Measurements from ENCODE around the gene MRGPRD. TPM values are rescaled to one million over a fixed set of nuclear protein-coding genes. Genes with fewer than 3 reads are reported as not detected.

Gene MRGPRD
- total RNA-seq, 2 experiments from 2014 or later = not detected

DNA sequence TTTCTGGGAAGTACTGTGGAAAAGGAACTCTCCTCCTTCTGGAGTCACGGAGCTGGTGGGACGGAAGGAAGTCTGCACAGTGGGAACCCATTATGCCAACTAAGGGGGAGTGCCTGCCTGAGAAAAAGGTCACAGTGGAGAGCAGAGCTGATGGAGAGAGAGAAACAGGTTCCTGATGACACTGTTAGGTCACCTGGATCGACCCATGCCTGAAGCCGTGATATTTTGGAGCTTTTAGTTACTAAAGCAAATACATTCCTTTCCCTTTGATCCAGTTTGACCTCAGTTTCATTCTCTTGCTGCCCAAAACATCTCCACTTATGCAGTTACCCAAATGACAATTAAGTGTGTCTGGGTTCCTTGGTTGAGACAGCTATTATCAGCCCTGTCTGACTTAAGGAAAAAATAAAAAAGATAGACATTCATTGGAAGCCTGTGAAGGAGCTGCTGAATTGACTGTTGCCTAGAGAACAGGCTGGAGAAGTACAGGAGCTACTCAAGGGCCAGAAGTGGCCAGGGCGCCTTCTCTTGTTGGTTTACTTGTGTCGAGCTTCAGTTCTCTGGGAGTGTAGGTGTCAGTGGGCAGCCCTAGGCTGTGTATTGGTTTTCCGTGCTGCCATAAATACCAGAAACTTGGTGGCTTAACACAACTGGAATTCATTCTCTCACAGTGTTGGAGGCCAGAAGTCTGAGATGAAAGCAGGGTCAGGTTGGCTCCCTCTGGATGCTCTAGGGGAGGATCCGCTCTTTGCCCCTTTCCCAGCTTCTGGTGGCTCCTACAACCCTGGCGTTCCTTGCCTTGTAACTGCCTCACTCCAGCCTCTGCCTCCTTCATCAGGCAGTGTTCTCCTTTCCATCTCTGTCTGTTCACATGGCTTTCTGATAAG, 13.6 kb downstream of the MRGPRD start:
- Mint-ChIP-seq H3K27me3 (no peaks in the 10 kb centered on the region), H3K4me1 (peaks cover 25% of the 10 kb centered on the region), H3K9me3 (no peaks in the 10 kb centered on the region), H3K36me3 (ENCODE audit: low read depth) (peaks cover 13% of the 10 kb centered on the region), H3K27ac (no peak overlapping the region), H3K4me3 (no peak overlapping the region)
- no peak for DNase-seq
- CTCF ChIA-PET = interaction anchor here (0.6 to 1.4 kb wide), 2 partner anchors 36 to 117 kb away, joined by 3 to 4 read pairs; no protein-coding TSS in a partner anchor
- POLR2A ChIA-PET = no interaction called here

DNA sequence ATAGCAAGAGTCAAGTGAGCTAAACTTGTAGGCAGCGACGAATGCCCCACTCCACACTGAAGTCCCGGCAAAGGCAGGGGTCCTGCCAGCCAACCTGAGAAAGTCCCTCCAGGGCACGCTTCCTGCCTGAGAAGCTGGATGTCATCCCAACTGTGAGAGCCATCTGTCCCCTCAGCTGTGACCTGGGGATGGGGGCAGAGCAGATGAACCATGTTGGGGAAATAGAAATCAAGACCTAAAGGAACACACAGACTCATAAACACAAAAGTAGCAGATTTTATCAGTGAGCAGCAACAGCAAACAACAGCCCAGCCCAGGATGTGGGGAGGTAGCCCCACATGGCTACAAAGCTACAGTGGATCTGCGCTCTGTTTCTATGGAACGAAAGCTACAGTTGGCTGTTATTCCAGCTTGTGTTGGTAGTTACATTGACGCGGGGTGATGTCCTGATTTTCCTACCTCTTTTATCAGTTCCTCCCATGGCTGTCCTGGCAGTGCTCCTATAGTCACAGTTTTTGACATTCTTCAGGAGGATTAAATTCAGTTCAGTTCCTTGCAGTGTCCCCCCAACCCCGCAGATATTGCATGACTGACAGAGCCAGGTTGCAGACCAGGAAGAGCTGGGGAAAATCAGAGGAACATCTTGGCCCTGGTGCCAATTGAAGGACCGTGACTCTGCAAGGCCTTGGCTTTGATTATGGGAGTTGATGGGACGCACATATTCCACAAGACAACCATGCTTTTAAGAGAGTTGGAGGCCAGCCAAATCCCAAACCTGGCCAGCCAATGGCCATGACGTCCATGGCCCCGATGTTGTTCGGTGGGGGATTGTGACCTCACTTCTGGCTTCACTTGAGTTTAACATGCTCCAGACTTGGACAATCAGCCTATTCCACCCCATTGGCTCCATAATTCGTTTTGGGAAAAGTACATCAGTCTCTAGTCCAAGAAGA, 14.6 kb downstream of the MRGPRD start:
- peak; percentile 41 for DNase-seq
- POLR2A ChIA-PET = no interaction called here

DNA sequence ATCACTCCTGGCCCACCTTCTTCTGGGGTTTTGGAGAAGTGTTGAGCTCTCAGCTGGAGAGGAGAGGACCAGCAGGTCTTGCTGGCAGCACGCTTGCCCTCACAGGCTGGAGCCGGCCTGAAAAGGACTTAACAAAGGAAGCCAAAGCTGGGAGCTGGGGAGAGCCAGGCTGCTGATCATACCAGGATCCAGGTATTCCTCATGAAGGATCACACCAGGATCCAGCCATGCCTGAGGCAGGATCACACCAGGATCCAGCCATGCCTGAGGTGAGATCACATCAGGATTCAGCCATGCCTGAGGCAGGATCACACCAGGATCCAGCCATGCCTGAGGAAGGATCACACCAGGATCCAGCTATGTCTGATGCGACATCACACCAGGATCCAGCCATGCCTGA, 17.0 kb downstream of the MRGPRD start:
- no peaks in the 10 kb centered on the region for H3K9me3 Mint-ChIP-seq
- no peaks in the 10 kb centered on the region for H3K27me3 Mint-ChIP-seq
- H3K4me3 Mint-ChIP-seq = no peak overlapping the region
- DNase-seq = no peak
- H3K27ac Mint-ChIP-seq = peak overlapping the region; percentile 72
- H3K4me1 Mint-ChIP-seq = peaks cover 25% of the 10 kb centered on the region
- CTCF ChIA-PET = no interaction called here
- peaks cover 13% of the 10 kb centered on the region for H3K36me3 Mint-ChIP-seq (ENCODE audit: low read depth)
- POLR2A ChIA-PET = no interaction called here

More for the DNA sequence above, 14.6 kb downstream of the MRGPRD start:
- Mint-ChIP-seq H3K27me3 (no peaks in the 10 kb centered on the region), H3K36me3 (ENCODE audit: low read depth) (peaks cover 13% of the 10 kb centered on the region), H3K4me1 (peaks cover 25% of the 10 kb centered on the region), H3K27ac (peak overlapping the region; percentile 85), H3K9me3 (no peaks in the 10 kb centered on the region), H3K4me3 (no peak overlapping the region)
- CTCF ChIA-PET = interaction anchor here (0.7 to 1.4 kb wide), 2 partner anchors 37 kb away, joined by 3 read pairs; no protein-coding TSS in a partner anchor

DNA sequence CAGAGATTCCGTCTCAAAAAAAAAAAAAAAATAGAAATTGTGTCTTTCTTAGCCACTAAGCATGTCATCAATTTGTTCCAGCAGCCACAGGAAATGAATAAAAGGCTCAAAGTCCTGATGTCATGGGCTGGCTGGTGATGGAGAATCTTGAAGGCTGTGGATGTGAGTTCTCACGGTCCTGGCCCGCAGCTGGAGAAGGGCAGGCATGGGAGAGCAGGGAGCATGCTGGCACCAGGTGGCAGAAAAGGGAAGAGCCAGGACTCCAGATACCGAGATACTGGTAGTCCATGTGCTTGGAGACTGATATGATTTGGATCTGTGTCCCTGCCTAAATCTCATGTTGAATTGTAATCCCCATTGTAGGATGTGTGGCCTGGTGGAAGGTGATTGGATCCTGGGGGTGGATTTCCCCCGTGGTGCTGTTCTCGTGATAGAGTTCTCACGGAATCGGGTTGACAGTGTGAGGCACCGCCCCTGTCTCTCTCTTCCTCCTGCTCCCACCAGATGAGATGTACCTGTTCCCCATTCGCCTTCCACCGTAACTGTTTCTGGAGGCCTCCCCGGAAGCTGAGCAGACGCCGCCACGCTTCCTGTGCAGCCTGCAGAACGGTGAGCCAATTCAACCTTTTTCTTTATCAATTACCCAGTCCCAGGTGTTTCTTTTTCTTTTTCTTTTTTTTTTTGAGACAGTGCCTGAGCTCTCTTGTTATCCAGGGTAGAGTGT, 18.1 kb downstream of the MRGPRD start:
- no peaks in the 10 kb centered on the region for H3K9me3 Mint-ChIP-seq
- H3K36me3 Mint-ChIP-seq (ENCODE audit: low read depth) = peaks cover 13% of the 10 kb centered on the region
- H3K4me3 Mint-ChIP-seq = no peak overlapping the region
- ChIA-PET POLR2A (no interaction called here), CTCF (no interaction called here)
- H3K27me3 Mint-ChIP-seq = no peaks in the 10 kb centered on the region
- peaks cover 25% of the 10 kb centered on the region for H3K4me1 Mint-ChIP-seq
- H3K27ac Mint-ChIP-seq = peak overlapping the region; percentile 91
- peak; percentile 29 for DNase-seq

DNA sequence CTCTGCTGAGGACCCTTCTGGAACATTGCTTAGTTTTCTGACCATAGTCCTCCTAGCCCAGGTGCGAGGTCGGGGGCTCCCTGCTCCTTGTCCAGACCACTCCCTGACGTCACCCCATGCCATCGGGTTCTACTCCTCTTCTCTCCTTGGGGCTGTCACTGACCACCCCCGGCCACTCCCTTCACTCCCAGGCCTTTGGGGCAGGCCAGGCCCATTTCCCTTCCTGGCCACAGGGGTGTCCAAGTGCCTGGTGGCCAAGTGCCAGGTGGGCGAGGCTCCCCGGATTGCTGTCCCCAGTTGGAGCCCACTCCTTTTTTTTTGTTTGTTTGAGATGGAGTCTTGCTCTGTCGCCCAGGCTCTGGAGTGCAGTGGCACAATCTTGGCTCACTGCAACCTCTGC, 19.5 kb downstream of the MRGPRD start:
- POLR2A ChIA-PET = no interaction called here
- H3K4me1 Mint-ChIP-seq = peaks cover 17% of the 10 kb centered on the region
- H3K9me3 Mint-ChIP-seq = no peaks in the 10 kb centered on the region
- no peaks in the 10 kb centered on the region for H3K27me3 Mint-ChIP-seq
- H3K4me3 Mint-ChIP-seq = no peak overlapping the region
- H3K36me3 Mint-ChIP-seq (ENCODE audit: low read depth) = peaks cover 11% of the 10 kb centered on the region
- DNase-seq = no peak
- CTCF ChIA-PET = no interaction called here
- H3K27ac Mint-ChIP-seq = no peak overlapping the region

DNA sequence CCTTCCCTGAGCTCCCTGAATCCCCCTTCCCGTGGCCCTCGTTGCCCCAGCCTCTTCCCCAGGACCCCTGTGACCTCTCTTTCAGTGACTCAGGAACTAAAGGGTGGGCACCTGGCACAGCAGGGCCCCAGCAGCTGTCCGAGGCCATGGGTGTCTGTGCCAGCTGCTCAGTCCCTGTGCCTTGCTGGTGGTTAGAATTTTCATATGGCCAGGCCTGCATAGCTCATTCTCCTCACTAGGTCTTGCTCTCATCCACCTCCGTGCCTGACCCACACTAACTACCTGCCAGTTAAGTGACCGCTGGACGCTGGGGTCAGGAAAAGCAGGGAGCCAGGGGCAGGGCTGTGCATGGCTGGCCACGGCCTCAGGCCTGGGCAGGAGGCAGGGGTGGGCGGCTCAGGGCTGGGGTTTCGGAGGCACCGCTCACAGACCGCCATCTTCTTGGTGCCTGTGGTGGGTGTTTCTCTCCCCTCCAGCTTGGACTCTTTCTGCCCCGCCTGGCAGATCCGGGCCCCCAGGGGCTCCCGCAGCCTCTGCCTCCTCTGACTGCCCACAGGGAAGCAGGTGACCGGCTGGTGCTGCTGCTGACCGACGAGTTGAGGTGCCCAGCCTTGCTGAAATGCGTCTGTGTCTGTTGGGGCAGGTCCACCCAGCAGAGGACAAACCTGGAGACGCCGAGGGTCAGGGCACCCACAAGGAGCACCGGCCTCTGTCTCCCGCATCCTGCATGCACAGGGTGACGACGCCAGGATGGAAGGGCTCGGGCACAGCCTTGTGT, 20.3 kb downstream of the MRGPRD start:
- Mint-ChIP-seq H3K36me3 (ENCODE audit: low read depth) (peaks cover 10% of the 10 kb centered on the region), H3K27ac (no peak overlapping the region), H3K27me3 (no peaks in the 10 kb centered on the region), H3K9me3 (no peaks in the 10 kb centered on the region), H3K4me3 (no peak overlapping the region), H3K4me1 (peaks cover 10% of the 10 kb centered on the region)
- no peak for DNase-seq
- ChIA-PET CTCF (no interaction called here), POLR2A (no interaction called here)

DNA sequence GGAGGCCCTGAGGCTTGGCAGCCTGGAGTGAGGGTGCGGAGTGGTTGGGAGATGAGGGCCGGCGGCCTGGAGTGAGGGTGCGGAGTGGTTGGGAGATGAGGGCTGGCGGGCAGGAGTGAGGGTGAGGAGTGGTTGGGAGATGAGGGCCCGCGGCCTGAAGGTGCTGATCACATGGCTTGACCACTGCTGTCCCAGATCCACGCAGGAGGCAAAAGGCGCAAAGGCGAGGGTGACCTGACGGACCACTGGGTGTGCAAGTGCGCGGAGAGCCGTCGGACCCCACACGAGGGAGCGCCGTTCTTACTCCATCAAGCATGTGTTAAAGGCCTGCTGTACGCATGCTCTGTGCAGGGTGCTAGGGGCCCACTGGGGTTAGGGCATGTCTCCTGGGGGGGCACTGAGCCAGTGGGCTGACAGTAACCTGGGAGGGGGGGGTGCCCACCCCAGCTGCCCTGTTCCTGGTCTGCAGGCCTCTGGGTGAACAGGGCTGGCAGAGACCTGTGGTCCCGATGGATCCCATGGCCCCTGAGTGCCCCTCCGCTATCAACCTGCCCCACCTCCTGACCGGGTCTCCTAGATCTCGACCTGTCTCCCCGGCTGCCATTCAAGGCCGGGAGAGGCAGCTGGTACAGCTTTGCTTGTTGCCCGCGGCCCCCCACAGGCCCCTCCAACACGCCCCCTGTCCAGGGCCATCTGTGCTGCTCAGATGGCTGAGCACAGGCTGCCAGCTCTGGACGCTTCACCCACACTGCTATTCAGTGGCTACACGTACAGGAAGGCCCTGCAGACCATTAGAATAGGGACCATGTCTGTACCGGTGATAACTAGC, 21.1 kb downstream of the MRGPRD start:
- Mint-ChIP-seq H3K27ac (no peak overlapping the region), H3K4me1 (peaks cover 12% of the 10 kb centered on the region), H3K4me3 (no peak overlapping the region), H3K9me3 (no peaks in the 10 kb centered on the region), H3K36me3 (ENCODE audit: low read depth) (peaks cover 10% of the 10 kb centered on the region), H3K27me3 (no peaks in the 10 kb centered on the region)
- ChIA-PET POLR2A (no interaction called here), CTCF (no interaction called here)
- DNase-seq = no peak

DNA sequence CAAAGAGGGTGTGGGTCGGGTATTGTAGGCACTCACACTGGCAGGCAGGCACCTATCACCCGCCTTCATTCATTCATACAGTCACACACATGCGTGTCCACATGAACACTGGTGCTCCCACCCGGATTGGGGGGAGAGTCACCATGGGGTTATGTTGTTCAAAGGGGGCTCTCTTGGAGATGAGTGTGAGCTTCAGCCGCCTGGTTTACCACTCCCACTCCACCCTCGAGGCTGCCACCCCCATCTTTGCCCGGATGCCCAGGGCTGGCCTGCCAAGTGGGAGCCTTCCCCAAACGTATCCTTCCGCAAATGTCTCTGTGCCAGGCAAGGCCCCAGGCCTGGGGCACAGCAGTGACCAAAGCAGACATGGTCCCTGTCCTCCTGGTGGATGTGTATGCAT, 22.6 kb downstream of the MRGPRD start:
- Mint-ChIP-seq H3K9me3 (no peaks in the 10 kb centered on the region), H3K36me3 (ENCODE audit: low read depth) (peaks cover 7% of the 10 kb centered on the region), H3K4me1 (peaks cover 9% of the 10 kb centered on the region), H3K4me3 (no peak overlapping the region), H3K27me3 (no peaks in the 10 kb centered on the region), H3K27ac (no peak overlapping the region)
- ChIA-PET POLR2A (no interaction called here), CTCF (interaction anchor here (0.5 kb wide), 1 partner anchor 50 kb away, joined by 3 read pairs; no protein-coding TSS in a partner anchor)
- no peak for DNase-seq

DNA sequence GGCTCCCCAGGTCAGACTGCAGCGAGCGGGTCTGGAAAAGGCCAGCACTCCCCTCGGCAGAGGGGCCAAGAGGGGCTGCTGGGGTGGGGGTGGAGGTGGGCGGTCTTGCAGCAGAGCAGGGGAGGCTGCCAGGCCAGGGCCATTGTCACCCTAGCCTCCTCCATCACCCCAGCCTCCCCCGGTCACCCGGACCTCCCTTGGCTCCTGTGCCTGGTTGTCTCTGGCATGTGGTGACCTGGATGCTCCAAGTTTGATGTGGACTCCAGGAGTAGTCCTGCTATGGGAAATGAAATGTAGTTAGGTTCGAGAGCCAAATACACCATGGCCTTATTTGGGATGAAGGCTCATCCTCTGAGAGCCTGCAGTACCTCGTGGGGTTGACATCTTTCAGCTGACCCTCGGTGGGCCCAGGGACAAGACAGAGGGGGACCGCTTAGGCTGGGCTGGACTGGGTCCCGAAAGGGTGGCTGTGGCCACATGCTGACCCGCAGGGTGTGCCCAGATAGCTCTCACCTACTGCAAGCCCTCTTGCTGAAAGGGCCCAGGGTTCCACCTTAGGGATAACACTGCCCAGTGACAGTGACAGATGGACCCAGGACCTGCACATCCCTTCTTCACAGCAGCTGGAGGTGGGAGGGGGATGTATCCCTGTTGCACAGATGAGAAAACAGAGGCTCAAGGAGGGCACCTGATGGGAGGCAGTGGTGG, 24.1 kb downstream of the MRGPRD start:
- Mint-ChIP-seq H3K4me3 (no peak overlapping the region), H3K9me3 (no peaks in the 10 kb centered on the region), H3K36me3 (ENCODE audit: low read depth) (no peaks in the 10 kb centered on the region), H3K27me3 (no peaks in the 10 kb centered on the region), H3K27ac (no peak overlapping the region), H3K4me1 (peaks cover 2% of the 10 kb centered on the region)
- POLR2A ChIA-PET = no interaction called here
- no peak for DNase-seq
- CTCF ChIA-PET = interaction anchor here (1.0 kb wide), 1 partner anchor 14 kb away, joined by 4 read pairs; no protein-coding TSS in a partner anchor

DNA sequence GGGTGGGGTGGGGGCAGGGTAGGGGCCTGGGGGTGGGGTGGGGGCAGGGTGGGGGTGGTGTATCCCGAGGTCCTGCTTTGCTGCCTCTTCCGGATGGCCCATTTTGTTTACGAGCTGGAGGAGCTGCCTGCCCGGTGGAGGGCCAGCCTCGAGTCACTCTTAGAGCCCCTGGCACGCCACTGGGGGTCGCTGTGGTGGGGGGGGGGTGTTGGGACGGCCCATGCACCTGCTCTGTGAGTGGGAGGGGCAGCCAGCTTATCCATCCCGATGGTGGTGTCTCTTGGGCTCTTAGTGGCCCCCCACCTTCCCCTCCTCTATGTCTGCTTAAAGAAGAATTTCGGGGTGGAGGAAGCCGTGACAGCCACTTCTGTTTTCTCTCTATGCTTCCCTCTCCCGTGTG, 24.6 kb downstream of the MRGPRD start:
- CTCF ChIA-PET = no interaction called here
- H3K4me1 Mint-ChIP-seq = peaks cover 2% of the 10 kb centered on the region
- POLR2A ChIA-PET = no interaction called here

DNA sequence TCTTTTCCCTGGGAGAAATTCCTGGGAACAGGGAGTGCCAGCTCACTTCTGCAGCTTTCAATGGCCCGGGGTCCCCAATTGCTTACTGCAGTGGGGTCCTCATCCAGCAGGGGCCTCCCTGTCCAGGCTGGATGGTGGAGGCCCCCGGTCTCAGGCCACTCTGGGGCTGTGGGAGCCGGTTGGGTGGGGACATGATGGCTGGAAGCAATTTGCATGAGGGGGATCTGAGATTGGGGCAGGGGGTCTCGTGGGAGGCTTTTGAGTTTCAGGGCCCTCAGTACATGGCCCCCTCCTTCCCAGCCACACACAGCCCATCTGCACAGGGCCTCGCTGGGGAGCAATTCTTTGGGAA, 25.2 kb downstream of the MRGPRD start:
- POLR2A ChIA-PET = no interaction called here
- Mint-ChIP-seq H3K27ac (no peak overlapping the region), H3K36me3 (ENCODE audit: low read depth) (no peaks in the 10 kb centered on the region), H3K4me3 (no peak overlapping the region), H3K9me3 (no peaks in the 10 kb centered on the region), H3K4me1 (peaks cover 2% of the 10 kb centered on the region), H3K27me3 (no peaks in the 10 kb centered on the region)
- CTCF ChIA-PET = no interaction called here
- no peak for DNase-seq

More for the DNA sequence above, 24.6 kb downstream of the MRGPRD start:
- Mint-ChIP-seq H3K27me3 (no peaks in the 10 kb centered on the region), H3K9me3 (no peaks in the 10 kb centered on the region), H3K27ac (no peak overlapping the region), H3K4me3 (no peak overlapping the region), H3K36me3 (ENCODE audit: low read depth) (no peaks in the 10 kb centered on the region)
- DNase-seq = no peak
